Muscle of back (tissue), 13 donors: ENCODE measurements around the gene SSX5. TPM values are rescaled to one million over a fixed set of nuclear protein-coding genes. Genes with fewer than 3 reads are reported as not detected.
"Not testable (repeated sequence)": the region's sequence is repeated elsewhere in the genome, so short reads cannot be mapped to it uniquely, and the experiment has no call there.

Experiments used
- DNase-seq, 3 donors: peaks; one replicate each; pipeline versions ENCODE4 v3.0.0 to v3.0.0-alpha.2; 2013
- long read RNA-seq, 9 donors: transcript quantifications; one replicate each; lab custom pipeline, GENCODE V29; 2026
- polyA plus RNA-seq, 10 donors: library from polyadenylated mRNA; unstranded; fragments of 120-200 nt; gene quantifications; one replicate each; pipeline ENCODE4 v1.2.1, GENCODE V29; 2013; ENCODE audit not compliant: insufficient read length in 10 of 10

SSX5 gene, protein sequence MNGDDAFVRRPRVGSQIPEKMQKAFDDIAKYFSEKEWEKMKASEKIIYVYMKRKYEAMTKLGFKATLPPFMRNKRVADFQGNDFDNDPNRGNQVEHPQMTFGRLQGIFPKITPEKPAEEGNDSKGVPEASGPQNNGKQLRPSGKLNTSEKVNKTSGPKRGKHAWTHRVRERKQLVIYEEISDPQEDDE
- not detected for polyA plus RNA-seq
- long read RNA-seq, donor 1, result 0 reads
- long read RNA-seq, donor 2, result 0 reads
- long read RNA-seq, donor 3, result 0 reads
- long read RNA-seq, donor 4, result 0 reads
- long read RNA-seq, donor 5, result 0 reads
- long read RNA-seq, donor 6, result 0 reads
- long read RNA-seq, donor 7, result 0 reads
- long read RNA-seq, donor 8, result 0 reads
- long read RNA-seq, donor 9, result 0 reads

GRCh38 chrX:48196745-48197201 lies at the start of gene SSX5:
SSX5 (minus strand) TSS chrX:48196795; CDS start chrX:48195358, 1,437 bp downstream.
- no peak for DNase-seq

DNA sequence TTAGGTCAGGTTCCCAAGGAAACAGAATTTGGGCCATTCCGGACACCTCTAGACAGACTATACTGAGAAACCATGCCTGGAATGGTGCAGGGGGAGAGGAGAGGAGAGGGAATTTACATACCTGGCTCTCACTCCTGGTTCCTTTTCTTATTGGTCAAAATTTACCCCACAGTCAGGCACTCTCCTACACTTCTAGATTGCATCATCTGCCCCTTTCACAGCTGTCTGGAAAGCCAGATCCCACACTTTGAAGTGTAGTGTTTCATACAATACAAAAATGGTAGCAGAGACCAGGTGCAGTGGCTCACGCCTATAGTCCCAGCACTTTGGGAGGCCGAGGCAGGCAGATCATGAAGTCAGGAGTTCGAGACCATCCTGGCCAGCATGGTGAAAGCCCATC lies 27.6 kb upstream of the SSX5 start:
- DNase-seq, result not testable (repeated sequence)

GRCh38 chrX:48214341-48214740 lies 17.7 kb upstream of the SSX5 start:
- DNase-seq, result not testable (repeated sequence)

- not testable (repeated sequence) for DNase-seq
Observed at GRCh38 chrX:48190024-48190423, 6.6 kb downstream of the SSX5 start.

DNA sequence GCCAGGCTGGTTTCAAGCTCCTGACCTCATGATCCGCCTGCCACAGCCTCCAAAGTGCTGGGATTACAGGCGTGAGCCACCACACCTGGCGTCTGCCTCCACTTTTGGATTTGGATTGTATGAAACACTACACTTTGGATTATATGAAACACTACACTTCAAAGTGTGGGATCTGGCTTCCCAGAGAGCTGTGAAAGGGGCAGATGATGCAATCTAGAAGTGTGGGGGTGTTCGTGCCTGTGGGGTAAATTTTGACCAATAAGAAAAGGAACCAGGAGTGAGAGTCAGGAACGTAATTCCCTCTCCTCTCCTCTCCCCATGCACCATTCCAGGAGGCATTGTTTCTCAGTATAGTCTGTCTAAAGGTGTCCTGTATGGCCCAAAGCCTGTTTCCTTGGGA lies 14.7 kb downstream of the SSX5 start:
- not testable (repeated sequence) for DNase-seq

DNA sequence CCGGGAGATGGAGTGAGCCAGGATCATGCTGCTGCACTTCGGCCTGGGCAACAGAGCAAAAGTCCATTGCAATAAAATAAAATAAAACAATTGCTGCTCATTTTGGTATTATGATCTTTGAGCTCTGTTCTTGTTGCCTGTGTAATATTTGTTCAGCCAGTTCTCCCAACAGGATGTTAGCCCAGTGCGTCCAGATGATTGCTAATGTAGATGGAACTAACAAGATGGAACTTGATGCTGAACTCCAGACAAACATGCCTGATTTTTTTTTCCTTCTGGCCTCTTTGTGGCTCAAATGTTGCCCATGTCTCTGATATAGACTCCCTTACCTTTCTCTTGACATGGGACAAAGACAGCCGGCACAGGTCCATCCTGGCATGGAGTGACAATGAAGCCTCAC lies 15.8 kb downstream of the SSX5 start:
- no peak for DNase-seq

GRCh38 chrX:48179691-48180090 lies 16.9 kb downstream of the SSX5 start:
- no peak for DNase-seq

- not testable (repeated sequence) for DNase-seq
Observed at GRCh38 chrX:48166322-48166721, 30.3 kb downstream of the SSX5 start.

GRCh38 chrX:48165241-48165640 lies 31.4 kb downstream of the SSX5 start:
- no peak for DNase-seq

DNA sequence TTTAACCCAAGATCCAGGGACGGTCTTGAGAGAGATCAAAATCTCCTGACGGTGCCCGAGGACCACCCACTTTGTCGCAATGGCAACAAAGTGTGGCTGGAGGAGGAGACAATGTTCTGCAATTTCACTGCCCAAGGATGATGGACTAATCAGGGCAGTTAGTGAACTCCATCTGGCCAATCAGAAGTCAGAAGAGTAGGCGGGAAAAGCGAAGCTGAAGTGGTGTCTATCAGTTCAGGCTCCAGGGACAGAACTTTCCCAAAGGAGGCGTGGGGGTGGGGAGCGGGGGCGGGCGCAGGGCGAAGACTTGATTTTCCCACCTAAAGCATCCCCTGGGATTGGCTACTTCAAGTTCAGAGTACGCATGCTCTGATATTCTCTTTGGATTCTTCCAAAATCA lies 40.6 kb downstream of the SSX5 start:
- DNase-seq, result no peak

DNA sequence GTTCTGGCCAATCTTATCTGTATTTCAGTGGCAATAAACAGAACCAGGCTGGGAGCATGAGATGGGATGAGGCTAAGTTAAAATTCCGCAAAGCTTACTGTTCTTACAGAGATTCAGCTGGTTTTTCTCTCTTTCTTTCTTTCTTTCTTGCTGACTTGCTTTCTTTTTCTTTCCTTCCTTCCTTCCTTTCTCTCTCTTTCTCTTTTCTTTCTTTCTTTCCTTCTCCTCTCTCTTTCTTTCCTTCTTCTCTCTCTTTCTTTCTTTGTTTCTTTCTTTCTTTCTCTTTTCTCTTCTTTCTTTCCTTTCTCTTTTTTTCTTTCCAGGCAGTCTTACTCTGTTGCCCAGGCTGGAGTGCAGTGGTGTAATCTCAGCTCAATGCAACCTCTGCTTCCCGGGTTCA lies 41.8 kb downstream of the SSX5 start:
- no peak for DNase-seq

- no peak for DNase-seq
Observed at GRCh38 chrX:48153769-48154168, 42.8 kb downstream of the SSX5 start.

GRCh38 chrX:48142697-48143096 lies 53.9 kb downstream of the SSX5 start:
- not testable (repeated sequence) for DNase-seq

GRCh38 chrX:48141810-48142508 lies 54.6 kb downstream of the SSX5 start:
- DNase-seq, result not testable (repeated sequence)

DNA sequence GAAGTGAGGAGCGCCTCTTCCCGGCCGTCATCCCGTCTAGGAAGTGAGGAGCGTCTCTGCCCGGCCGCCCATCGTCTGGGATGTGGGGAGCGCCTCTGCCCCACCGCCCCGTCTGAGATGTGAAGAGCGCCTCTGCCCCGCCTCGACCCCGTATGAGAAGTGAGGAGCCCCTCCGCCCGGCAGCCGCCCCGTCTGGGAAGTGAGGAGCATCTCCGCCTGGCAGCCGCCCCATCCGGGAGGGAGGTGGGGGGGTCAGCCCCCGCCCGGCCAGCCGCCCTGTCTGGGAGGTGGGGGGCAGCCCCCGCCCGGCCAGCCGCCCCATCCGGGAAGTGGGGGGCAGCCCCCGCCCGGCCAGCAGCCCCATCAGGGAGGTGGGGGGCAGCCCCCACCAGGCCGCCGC lies 57.5 kb downstream of the SSX5 start:
- DNase-seq, result not testable (repeated sequence)

Other genes with a start within 250 kb of the SSX5 start
- 1 to 10 TPM; 4.2 to 6.9 (median 5.2) TPM for gene ZNF182, start 192.8 kb downstream of the SSX5 start, polyA plus RNA-seq
- under 1 TPM in 1 of 10 donors, not detected in 9; 0.49 TPM for gene SPACA5, start 189.8 kb downstream of the SSX5 start, polyA plus RNA-seq
- 1 to 10 TPM in 9 of 10 donors, under 1 TPM in 1; 0.88 to 3.7 (median 2.1) TPM for gene ZNF630, start 125.2 kb downstream of the SSX5 start, polyA plus RNA-seq
- gene SPACA5B, start 66.2 kb downstream of the SSX5 start, polyA plus RNA-seq, result not detected
- gene SSX1, start 58.6 kb upstream of the SSX5 start, polyA plus RNA-seq, result not detected
- not detected for gene SSX3, start 159.9 kb upstream of the SSX5 start, polyA plus RNA-seq
- gene SSX4, start 186.7 kb upstream of the SSX5 start, polyA plus RNA-seq, result not detected
- gene SSX4B, start 215.2 kb upstream of the SSX5 start, polyA plus RNA-seq, result not detected